ENCODE measurements around the gene SOX2.
A peak's percentile ranks its signal among the peaks of the same experiment; 100 is the strongest.

Gene SOX2

DNA sequence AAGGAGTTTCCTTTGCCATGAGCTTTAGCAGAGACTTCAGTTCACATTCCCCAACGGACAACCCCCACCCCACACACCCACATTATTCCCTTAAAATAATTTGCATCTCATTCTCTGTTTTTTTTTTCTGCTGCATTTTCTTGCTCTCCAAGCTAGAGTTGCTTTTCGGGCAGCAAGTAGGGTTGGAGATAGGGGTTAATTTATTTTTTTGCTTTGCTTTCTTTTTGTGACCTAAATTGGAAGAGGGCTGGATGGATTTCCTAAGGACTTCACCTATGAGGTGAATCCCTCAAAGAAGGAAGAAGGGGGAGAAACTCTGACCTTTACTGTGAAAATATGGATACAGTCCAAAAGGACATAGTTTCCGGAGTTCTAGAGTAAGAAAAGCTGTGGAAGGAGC lies 6.6 kb downstream of the SOX2 start:
- no peak for TF ChIP-seq EZH2phosphoT487 (IDR thresholded peaks at IDR 0.05; ENCODE audit: borderline replicate concordance, low read length)
- TF ChIP-seq, protein P1, sequence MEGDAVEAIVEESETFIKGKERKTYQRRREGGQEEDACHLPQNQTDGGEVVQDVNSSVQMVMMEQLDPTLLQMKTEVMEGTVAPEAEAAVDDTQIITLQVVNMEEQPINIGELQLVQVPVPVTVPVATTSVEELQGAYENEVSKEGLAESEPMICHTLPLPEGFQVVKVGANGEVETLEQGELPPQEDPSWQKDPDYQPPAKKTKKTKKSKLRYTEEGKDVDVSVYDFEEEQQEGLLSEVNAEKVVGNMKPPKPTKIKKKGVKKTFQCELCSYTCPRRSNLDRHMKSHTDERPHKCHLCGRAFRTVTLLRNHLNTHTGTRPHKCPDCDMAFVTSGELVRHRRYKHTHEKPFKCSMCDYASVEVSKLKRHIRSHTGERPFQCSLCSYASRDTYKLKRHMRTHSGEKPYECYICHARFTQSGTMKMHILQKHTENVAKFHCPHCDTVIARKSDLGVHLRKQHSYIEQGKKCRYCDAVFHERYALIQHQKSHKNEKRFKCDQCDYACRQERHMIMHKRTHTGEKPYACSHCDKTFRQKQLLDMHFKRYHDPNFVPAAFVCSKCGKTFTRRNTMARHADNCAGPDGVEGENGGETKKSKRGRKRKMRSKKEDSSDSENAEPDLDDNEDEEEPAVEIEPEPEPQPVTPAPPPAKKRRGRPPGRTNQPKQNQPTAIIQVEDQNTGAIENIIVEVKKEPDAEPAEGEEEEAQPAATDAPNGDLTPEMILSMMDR (IDR thresholded peaks at IDR 0.05; ENCODE audit: low read depth, low read length, poor library complexity, severe bottlenecking): no peak
- Histone ChIP-seq H3K36me3 (ENCODE audit: control insufficient read depth, low read length) (no peaks in the 10 kb centered on the region), H3K27me3 (ENCODE audit: control insufficient read depth, low read length) (peaks cover 96% of the 10 kb centered on the region)

GRCh38 chr3:181718987-181719911 lies 7.5 kb downstream of the SOX2 start:
- no peak overlapping the region for H3K27ac ChIP-seq (ENCODE audit: low read depth, low read length)
- H3K4me3 ChIP-seq (ENCODE audit: low read length): no peak overlapping the region
- no peaks in the 10 kb centered on the region for H3K79me2 ChIP-seq (ENCODE audit: control insufficient read depth, low read length)
- H3K4me1 ChIP-seq (ENCODE audit: control insufficient read depth, low read length): peaks cover 5% of the 10 kb centered on the region; the same call in 1 of the 2 replicates
- peak; percentile 78; the same call in 1 of the 2 replicates for TF ChIP-seq EZH2phosphoT487 (IDR thresholded peaks at IDR 0.05; ENCODE audit: borderline replicate concordance, low read length)
- TF ChIP-seq, protein P1 (IDR thresholded peaks at IDR 0.05; ENCODE audit: low read depth, low read length, poor library complexity, severe bottlenecking): no peak
- no peaks in the 10 kb centered on the region for H3K9me3 ChIP-seq (ENCODE audit: control insufficient read depth, insufficient read depth, low read length)
- no peaks in the 10 kb centered on the region for H4K20me1 ChIP-seq (ENCODE audit: control insufficient read depth, insufficient read depth, low read depth, low read length)
- no peaks in the 10 kb centered on the region for H3K9me2 ChIP-seq (replicated peaks; ENCODE audit: control insufficient read depth, low read length)
- 0 out of 2 replicates have a peak, but pooled peaks cover 4% of the 10 kb centered on the region for H3F3A ChIP-seq (ENCODE audit: control insufficient read depth, insufficient read depth)
- H3K4me2 ChIP-seq (ENCODE audit: low read length): peak overlapping the region; percentile 19
- no peaks in the 10 kb centered on the region for H3K36me3 ChIP-seq (ENCODE audit: control insufficient read depth, low read length)
- H3K27me3 ChIP-seq (ENCODE audit: control insufficient read depth, low read length): peaks cover 97% of the 10 kb centered on the region

More for the DNA sequence above, 6.6 kb downstream of the SOX2 start:
- H3F3A ChIP-seq (ENCODE audit: control insufficient read depth, insufficient read depth): 0 out of 2 replicates have a peak, but pooled peaks cover 7% of the 10 kb centered on the region
- peaks cover 5% of the 10 kb centered on the region; the same call in 1 of the 2 replicates for H3K4me1 ChIP-seq (ENCODE audit: control insufficient read depth, low read length)
- H4K20me1 ChIP-seq (ENCODE audit: control insufficient read depth, insufficient read depth, low read depth, low read length): no peaks in the 10 kb centered on the region
- H3K4me3 ChIP-seq (ENCODE audit: low read length): no peak overlapping the region
- H3K4me2 ChIP-seq (ENCODE audit: low read length): no peak overlapping the region
- H3K79me2 ChIP-seq (ENCODE audit: control insufficient read depth, low read length): no peaks in the 10 kb centered on the region
- H3K27ac ChIP-seq (ENCODE audit: low read depth, low read length): no peak overlapping the region
- H3K9me3 ChIP-seq (ENCODE audit: control insufficient read depth, insufficient read depth, low read length): no peaks in the 10 kb centered on the region
- no peaks in the 10 kb centered on the region for H3K9me2 ChIP-seq (replicated peaks; ENCODE audit: control insufficient read depth, low read length)

GRCh38 chr3:181719991-181720680 lies 8.4 kb downstream of the SOX2 start:
- TF ChIP-seq EZH2phosphoT487 (IDR thresholded peaks at IDR 0.05; ENCODE audit: borderline replicate concordance, low read length): no peak
- TF ChIP-seq, protein P1 (IDR thresholded peaks at IDR 0.05; ENCODE audit: low read depth, low read length, poor library complexity, severe bottlenecking): no peak
- Histone ChIP-seq H3K79me2 (ENCODE audit: control insufficient read depth, low read length) (no peaks in the 10 kb centered on the region), H3K4me1 (ENCODE audit: control insufficient read depth, low read length) (peaks cover 3% of the 10 kb centered on the region; the same call in 1 of the 2 replicates), H3K36me3 (ENCODE audit: control insufficient read depth, low read length) (no peaks in the 10 kb centered on the region), H3K9me2 (replicated peaks; ENCODE audit: control insufficient read depth, low read length) (no peaks in the 10 kb centered on the region), H3K9me3 (ENCODE audit: control insufficient read depth, insufficient read depth, low read length) (no peaks in the 10 kb centered on the region), H3F3A (ENCODE audit: control insufficient read depth, insufficient read depth) (no peaks in the 10 kb centered on the region), H3K27me3 (ENCODE audit: control insufficient read depth, low read length) (peaks cover 96% of the 10 kb centered on the region), H4K20me1 (ENCODE audit: control insufficient read depth, insufficient read depth, low read depth, low read length) (no peaks in the 10 kb centered on the region), H3K4me3 (ENCODE audit: low read length) (no peak overlapping the region), H3K27ac (ENCODE audit: low read depth, low read length) (no peak overlapping the region), H3K4me2 (ENCODE audit: low read length) (no peak overlapping the region)
